RPMI7951 (cell line): ENCODE measurements around the gene JAK1. TPM values are rescaled to one million over a fixed set of nuclear protein-coding genes. Genes with fewer than 3 reads are reported as not detected.

Experiments used
- DNase-seq: peaks from one replicate; pipeline ENCODE4 v3.0.0-alpha.2; 2012; ENCODE audit warnings: low read depth
- total RNA-seq: library from RNA; depleted of rRNA; stranded (reverse); fragments of >200 nt; shearing (Covaris generic); gene quantifications from 2 replicates; pipeline ENCODE4 v1.2.3, GENCODE V29; 2014

Gene JAK1
- total RNA-seq, 1 experiment from 2014 or later: 72.1 TPM

GRCh38 chr1:64892576-64893573 lies 73.5 kb downstream of the JAK1 start:
- no peak for DNase-seq

GRCh38 chr1:64891448-64891825 lies 74.9 kb downstream of the JAK1 start:
- no peak for DNase-seq

GRCh38 chr1:64890699-64891447 lies 75.5 kb downstream of the JAK1 start:
- DNase-seq: no peak

- no peak for DNase-seq
These were observed 78.6 kb downstream of the JAK1 start for GRCh38 chr1:64887689-64888217.

GRCh38 chr1:64886877-64887276 lies 79.5 kb downstream of the JAK1 start:
- DNase-seq: no peak

GRCh38 chr1:64885648-64886047 lies 80.7 kb downstream of the JAK1 start:
- DNase-seq: no peak

- DNase-seq: no peak
These were observed 81.9 kb downstream of the JAK1 start for GRCh38 chr1:64884261-64885040.

DNA sequence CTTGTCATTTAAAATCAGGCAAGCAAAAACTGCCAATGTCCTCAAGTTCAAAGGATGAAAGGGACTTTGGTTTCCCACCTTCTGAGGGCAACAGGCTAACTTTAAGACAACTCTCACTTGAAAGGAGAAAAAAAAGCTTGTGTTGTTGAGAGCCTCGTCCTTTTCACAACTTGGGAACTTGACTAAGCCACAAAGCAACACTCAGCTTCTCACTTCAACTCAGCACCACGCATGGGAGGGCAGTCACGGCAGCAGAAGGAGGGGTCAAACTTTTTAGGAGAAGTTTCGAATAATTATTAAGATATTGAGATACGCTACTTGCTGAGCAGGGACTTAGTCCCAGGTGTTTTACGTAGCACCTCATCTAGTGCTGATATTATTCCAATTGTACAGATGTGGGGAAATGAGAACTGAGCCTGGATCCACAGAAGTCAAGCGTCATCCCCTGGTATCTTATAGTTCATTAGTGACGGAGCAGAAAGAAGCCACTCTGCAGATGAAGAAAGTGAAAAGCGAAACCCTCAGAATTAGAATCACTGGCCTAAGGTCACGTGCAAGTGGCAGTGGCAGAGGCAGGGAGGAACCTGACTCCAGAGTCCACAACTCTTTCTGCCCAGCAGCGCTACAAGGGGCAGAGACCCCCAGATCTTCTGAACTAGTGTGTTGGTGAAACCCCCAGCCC lies 83.6 kb downstream of the JAK1 start:
- DNase-seq: no peak

DNA sequence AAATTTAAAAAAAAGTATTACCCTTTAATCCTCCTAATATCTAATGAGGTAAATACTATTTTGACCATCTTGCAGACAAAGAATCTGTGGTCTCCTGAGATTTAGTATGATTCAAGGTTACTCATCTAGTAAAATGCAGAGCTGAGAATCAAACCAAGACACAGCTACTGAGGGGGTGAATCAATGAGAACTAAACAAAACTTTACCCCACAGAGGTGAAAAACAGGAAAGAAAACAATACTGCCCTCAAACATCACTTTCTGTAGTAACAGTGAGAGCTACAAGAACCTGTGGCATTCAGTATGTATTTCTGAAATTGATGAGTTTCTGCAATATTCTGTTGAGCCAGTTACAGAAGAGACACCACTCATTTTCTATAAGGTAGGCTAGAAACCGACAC lies 85.1 kb downstream of the JAK1 start:
- peak; percentile 15 for DNase-seq

- no peak for DNase-seq
These were observed 85.9 kb downstream of the JAK1 start for GRCh38 chr1:64880449-64880848.

DNA sequence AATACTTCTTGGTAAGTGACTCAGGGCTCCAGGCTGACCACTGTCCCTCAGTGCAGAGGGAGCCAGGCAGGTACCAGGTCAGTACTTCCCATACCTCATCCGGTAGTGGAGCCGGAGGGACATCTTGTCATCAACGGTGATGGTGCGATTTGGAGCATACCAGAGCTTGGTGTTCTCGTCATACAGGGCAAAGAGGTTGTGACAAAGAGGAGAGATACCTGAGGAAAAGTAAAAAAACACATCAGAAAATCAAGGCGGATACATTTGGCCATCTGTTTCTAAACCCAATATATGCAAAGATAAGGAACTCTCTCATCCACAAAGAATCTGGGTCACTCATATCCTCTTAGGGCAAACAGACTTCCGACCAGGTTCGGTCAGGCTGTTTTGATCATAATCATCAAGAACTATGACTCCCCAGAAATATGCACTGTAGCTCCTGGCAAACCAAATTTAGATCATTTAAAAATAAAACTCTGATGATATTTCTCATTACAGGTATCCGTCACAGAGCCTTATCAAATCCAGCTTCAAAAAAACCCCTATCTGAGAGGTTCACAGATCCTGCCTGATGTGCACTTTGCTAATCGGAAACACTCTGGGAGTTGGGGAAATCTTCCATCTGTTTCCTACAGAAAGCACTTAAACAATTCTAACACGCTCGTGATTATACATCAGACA lies 87.3 kb downstream of the JAK1 start:
- no peak for DNase-seq

- no peak for DNase-seq
These were observed 88.3 kb downstream of the JAK1 start for GRCh38 chr1:64878090-64878489.

DNA sequence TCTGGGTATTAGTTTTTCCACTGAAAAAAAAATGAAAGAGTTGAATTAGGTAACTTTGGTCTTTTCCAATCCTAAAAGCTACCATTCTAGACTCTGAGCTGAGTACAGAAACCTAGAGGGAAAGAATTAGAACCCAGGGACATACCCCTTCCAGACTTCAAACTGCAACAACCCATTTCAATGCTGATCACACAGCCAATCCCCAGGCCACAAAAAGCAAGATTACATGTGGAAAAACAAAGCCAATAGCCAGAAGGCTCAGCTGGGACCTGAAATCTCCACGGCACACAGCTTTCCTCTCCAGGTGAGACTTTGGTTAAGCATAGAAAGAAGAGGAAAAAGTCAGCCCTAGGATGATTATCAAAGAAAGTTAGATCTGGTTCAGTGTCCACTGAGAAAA lies 88.8 kb downstream of the JAK1 start:
- no peak for DNase-seq

- DNase-seq: no peak
These were observed 89.2 kb downstream of the JAK1 start for GRCh38 chr1:64877151-64877550.

DNA sequence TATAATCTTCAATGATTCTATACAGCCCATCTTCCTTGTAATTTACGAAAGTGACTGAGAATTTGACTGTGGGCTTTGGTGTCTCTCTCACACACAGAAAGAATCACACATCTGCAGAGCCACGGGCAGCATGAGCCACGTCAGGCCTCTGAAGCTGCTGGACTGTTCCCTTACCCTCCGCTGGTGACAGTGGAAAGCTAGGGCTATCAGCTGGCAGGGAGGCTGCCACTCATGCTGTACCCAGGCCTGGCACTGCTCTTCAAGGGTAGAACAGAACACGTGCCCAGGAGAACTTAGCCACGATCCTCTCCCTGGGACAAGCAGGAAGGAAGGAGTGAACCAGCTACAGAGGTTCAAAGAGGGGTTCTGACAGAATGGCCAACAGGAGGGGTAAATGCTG lies 90.7 kb downstream of the JAK1 start:
- no peak for DNase-seq

GRCh38 chr1:64875101-64875500 lies 91.2 kb downstream of the JAK1 start:
- DNase-seq: no peak

DNA sequence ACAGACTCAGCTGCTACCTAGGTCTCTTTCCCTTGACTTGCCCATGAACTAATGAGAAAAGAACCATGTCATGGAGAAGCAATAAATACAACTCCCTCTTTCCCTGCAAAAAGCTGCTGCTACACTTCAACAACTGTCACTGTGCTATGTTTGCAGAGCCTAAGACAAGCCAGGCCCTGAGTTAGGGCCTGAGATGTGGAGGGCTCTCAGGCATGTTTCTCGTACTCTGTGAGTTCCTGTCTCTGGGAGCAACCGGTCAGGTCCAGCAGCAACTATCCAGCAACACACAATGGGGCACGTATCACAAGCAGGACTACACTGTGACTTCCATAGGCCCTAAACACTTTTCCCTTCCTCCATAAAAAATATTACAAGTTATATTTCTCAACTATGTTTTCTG lies 91.7 kb downstream of the JAK1 start:
- no peak for DNase-seq

GRCh38 chr1:64873576-64873975 lies 92.8 kb downstream of the JAK1 start:
- no peak for DNase-seq

DNA sequence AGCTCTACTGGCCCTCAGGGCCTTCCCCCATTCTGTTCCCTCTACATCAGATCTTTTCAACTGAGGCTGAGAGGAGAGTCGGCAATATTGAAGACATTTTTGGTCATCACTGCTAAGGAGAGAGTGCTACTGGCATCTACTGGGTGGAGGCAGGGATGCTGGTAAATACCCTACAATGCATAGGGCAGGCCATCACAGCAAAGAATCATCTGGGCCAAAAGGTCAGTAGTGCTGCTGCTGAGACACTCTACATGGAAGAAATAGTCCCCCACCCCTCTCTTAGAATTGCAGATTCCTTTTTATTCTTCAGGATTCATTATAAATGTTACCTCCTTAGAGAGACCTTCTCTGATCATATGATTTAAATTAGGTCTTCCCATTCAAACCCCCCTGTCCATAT lies 94.3 kb downstream of the JAK1 start:
- no peak for DNase-seq

GRCh38 chr1:64871256-64871655 lies 95.1 kb downstream of the JAK1 start:
- DNase-seq: no peak

GRCh38 chr1:64867266-64867665 lies 99.1 kb downstream of the JAK1 start:
- DNase-seq: no peak
